OCI-LY1 (cell line): ENCODE measurements around the gene MAPKBP1.

Experiments
- H2AFZ ChIP-seq: fragments of 200-600 bp; sonication (generic), shearing (Covaris generic); 2 replicates; pipeline ENCODE4 v1.6.0; 2014; ENCODE audit warnings: antibody characterized with exemption, mild to moderate bottlenecking, low read length
- H3F3A ChIP-seq: fragments of 200-600 bp; sonication (generic), shearing (Covaris generic); 2 replicates; pipeline ENCODE4 v1.6.0; 2014; ENCODE audit warnings: mild to moderate bottlenecking, antibody characterized with exemption, low read length, moderate library complexity; ENCODE audit not compliant: insufficient read depth
- H3K27ac ChIP-seq: fragments of 200-600 bp; sonication (generic); 2 replicates; pipeline ENCODE4 v1.5.1; 2014; ENCODE audit warnings: low read length, mixed run types, mild to moderate bottlenecking, low read depth; ENCODE audit not compliant: poor library complexity, severe bottlenecking
- H3K27me3 ChIP-seq: fragments of 200-600 bp; sonication (generic); 2 replicates; pipeline ENCODE4 v1.6.0; 2014; ENCODE audit warnings: antibody characterized with exemption, mild to moderate bottlenecking, low read length, moderate library complexity; ENCODE audit not compliant: insufficient read depth
- H3K36me3 ChIP-seq: fragments of 200-600 bp; sonication (generic); 2 replicates; pipeline ENCODE4 v1.6.1; 2014; ENCODE audit warnings: mild to moderate bottlenecking, antibody characterized with exemption, low read length, moderate library complexity, mixed read lengths; ENCODE audit not compliant: insufficient read depth
- H3K4me1 ChIP-seq: fragments of 200-600 bp; sonication (generic); 2 replicates; pipeline ENCODE4 v1.5.1; 2014; ENCODE audit warnings: mild to moderate bottlenecking, low read length, moderate library complexity; ENCODE audit not compliant: insufficient read depth, severe bottlenecking
- H3K4me2 ChIP-seq: fragments of 200-600 bp; sonication (generic), shearing (Covaris generic); 2 replicates; pipeline ENCODE4 v1.6.1; 2014; ENCODE audit warnings: low read length
- H3K4me3 ChIP-seq: fragments of 200-600 bp; sonication (generic); 2 replicates; pipeline ENCODE4 v1.5.1; 2014; ENCODE audit warnings: low read length, low read depth, mild to moderate bottlenecking, mixed read lengths; ENCODE audit not compliant: poor library complexity, severe bottlenecking
- H3K79me2 ChIP-seq: fragments of 200-600 bp; shearing (Covaris generic); 2 replicates; pipeline ENCODE4 v1.6.1; 2016; ENCODE audit warnings: mixed run types, low read length, mixed read lengths; ENCODE audit not compliant: insufficient read depth
- H3K9ac ChIP-seq: fragments of 200-600 bp; sonication (generic), shearing (Covaris generic); 2 replicates; pipeline ENCODE4 v1.6.1; 2014; ENCODE audit warnings: mild to moderate bottlenecking, low read length, mixed read lengths
- H3K9me2 ChIP-seq: fragments of 200-600 bp; sonication (generic), shearing (Covaris generic); 2 replicates; pipeline ENCODE4 v1.6.1; 2014; ENCODE audit warnings: low read depth, mild to moderate bottlenecking, low read length, mixed read lengths
- H3K9me3 ChIP-seq: fragments of 200-600 bp; shearing (Covaris generic); 2 replicates; pipeline ENCODE4 v1.6.1; 2014; ENCODE audit warnings: low read length, mixed read lengths
- H4K20me1 ChIP-seq: fragments of 200-600 bp; sonication (generic), shearing (Covaris generic); 2 replicates; pipeline ENCODE4 v1.6.0; 2016; ENCODE audit warnings: mild to moderate bottlenecking, low read length; ENCODE audit not compliant: insufficient read depth
- EZH2 ChIP-seq: fragments of 200-600 bp; sonication (generic), shearing (Covaris generic); IDR thresholded peaks from 2 replicates; pipeline ENCODE4 v1.8.0; 2017; ENCODE audit warnings: borderline replicate concordance, mixed run types, mild to moderate bottlenecking, antibody characterized with exemption, low read length, moderate library complexity, mixed read lengths
- TF ChIP-seq, protein P1 (sequence below): fragments of 200-600 bp; sonication (generic), shearing (Covaris generic); IDR thresholded peaks from 2 replicates; pipeline ENCODE4 v1.5.1; 2017; ENCODE audit warnings: mild to moderate bottlenecking, antibody characterized with exemption, low read length, moderate library complexity, mixed read lengths

Gene MAPKBP1

DNA sequence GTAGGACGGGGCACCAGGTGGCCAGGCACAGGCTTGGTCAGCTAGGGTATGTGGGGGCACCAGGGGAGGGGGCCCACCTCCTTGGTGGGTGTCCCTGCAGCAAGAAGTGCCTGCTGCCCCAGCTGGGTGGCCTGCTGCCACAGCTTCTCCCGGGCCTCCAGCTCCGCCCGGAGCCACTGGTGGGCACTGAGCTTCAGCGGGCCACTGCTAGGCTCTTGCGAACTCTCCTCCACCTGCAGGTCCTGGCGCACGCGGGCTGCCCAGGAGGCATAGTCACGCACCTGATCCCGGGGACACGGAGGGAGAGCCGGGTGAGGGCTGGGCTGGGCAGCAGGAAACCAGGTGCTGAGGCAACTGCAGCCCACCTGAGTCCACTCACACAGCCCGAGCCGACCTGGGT is 94.0 kb downstream of the MAPKBP1 start:
- H3F3A ChIP-seq = no peaks in the 10 kb centered on the region
- H3K36me3 ChIP-seq = no peaks in the 10 kb centered on the region

DNA sequence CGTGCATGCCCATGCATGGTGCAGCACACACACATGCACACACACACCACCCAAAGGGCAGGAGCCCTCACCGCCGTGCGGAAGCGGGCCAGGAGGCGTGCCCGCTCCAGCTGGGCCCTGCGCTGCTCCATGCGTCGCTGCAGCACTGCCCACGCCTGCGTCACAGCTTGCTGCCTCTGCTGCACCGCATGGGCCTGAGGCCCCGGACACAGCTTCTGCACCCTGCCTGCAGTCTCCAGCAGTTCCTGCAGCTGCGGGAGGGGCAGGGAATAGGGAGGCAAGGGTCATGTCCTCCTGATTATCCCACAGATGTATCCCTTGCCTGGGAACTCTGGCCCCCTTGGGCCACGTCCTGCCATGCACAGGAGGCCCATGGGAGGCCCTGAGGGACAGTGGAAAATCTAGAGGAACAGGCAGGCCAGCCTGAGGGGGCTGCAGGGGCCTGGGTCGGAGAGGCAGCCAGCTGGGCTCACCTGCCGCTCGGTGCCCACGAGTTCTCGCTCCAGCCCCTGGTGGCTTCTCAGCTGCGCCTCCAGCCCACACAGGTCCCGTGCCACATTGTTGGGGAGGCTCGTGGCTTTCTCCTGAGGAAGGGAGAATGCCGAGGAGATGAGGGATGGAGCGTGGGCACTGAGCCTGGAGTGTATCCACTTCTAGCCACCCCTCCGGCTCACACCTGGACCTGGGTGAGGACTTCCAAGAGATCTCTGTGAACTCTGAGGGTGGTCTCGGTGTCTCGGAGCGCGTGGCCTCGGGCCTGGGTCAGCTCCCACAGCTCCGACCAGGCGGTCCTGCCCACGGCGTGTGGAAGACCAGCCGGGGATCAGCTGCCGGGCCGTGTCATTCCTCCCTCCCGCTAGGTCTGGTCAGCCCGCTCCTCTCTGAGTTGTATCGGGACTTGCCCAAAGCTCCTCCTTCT is 95.7 kb downstream of the MAPKBP1 start:
- no peaks in the 10 kb centered on the region for H3K36me3 ChIP-seq
- no peak overlapping the region for H2AFZ ChIP-seq
- H4K20me1 ChIP-seq = no peaks in the 10 kb centered on the region
- H3K4me2 ChIP-seq = no peak overlapping the region
- no peaks in the 10 kb centered on the region for H3K9me2 ChIP-seq
- no peak overlapping the region for H3K9ac ChIP-seq
- no peaks in the 10 kb centered on the region for H3K4me1 ChIP-seq
- no peak overlapping the region for H3K4me3 ChIP-seq
- H3K79me2 ChIP-seq = no peaks in the 10 kb centered on the region
- TF ChIP-seq, protein P1, sequence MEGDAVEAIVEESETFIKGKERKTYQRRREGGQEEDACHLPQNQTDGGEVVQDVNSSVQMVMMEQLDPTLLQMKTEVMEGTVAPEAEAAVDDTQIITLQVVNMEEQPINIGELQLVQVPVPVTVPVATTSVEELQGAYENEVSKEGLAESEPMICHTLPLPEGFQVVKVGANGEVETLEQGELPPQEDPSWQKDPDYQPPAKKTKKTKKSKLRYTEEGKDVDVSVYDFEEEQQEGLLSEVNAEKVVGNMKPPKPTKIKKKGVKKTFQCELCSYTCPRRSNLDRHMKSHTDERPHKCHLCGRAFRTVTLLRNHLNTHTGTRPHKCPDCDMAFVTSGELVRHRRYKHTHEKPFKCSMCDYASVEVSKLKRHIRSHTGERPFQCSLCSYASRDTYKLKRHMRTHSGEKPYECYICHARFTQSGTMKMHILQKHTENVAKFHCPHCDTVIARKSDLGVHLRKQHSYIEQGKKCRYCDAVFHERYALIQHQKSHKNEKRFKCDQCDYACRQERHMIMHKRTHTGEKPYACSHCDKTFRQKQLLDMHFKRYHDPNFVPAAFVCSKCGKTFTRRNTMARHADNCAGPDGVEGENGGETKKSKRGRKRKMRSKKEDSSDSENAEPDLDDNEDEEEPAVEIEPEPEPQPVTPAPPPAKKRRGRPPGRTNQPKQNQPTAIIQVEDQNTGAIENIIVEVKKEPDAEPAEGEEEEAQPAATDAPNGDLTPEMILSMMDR = no peak
- TF ChIP-seq EZH2 = no peak
- no peaks in the 10 kb centered on the region for H3K9me3 ChIP-seq
- no peaks in the 10 kb centered on the region for H3F3A ChIP-seq
- no peak overlapping the region for H3K27ac ChIP-seq
- peaks cover 3% of the 10 kb centered on the region; the same call in 1 of the 2 replicates for H3K27me3 ChIP-seq

More for the DNA sequence above, 94.0 kb downstream of the MAPKBP1 start:
- no peaks in the 10 kb centered on the region for H3K9me3 ChIP-seq
- H4K20me1 ChIP-seq = no peaks in the 10 kb centered on the region
- no peaks in the 10 kb centered on the region for H3K79me2 ChIP-seq
- TF ChIP-seq, protein P1 = no peak
- TF ChIP-seq EZH2 = no peak
- no peak overlapping the region for H3K4me2 ChIP-seq
- no peak overlapping the region for H2AFZ ChIP-seq
- no peaks in the 10 kb centered on the region for H3K9me2 ChIP-seq
- no peak overlapping the region for H3K27ac ChIP-seq
- H3K9ac ChIP-seq = no peak overlapping the region
- peaks cover 3% of the 10 kb centered on the region; the same call in 1 of the 2 replicates for H3K27me3 ChIP-seq
- no peaks in the 10 kb centered on the region for H3K4me1 ChIP-seq
- H3K4me3 ChIP-seq = no peak overlapping the region

DNA sequence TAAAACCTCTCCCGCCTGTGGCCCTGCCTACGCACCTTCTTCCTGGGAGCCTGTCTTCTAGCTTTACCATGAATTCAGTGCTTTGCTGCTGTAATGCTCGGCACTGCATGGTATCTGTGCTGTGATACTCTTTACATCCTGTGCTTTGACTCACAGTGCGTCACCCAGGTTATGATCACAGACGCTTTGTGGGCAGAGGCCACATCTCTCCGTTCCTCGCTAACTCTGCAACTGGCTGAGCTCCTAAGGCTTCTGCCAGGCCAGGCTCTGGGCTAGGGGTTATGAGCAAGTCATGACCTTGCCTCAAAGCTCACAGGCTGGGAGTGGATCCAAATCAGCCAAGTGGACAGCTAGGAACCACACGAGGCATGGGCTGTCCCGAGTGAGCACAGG is 96.4 kb downstream of the MAPKBP1 start:
- TF ChIP-seq, protein P1 = no peak
- TF ChIP-seq EZH2 = no peak
- no peaks in the 10 kb centered on the region for H3K36me3 ChIP-seq
- H3K79me2 ChIP-seq = no peaks in the 10 kb centered on the region
- H2AFZ ChIP-seq = no peak overlapping the region
- H3F3A ChIP-seq = no peaks in the 10 kb centered on the region
- no peak overlapping the region for H3K27ac ChIP-seq
- H3K9me2 ChIP-seq = no peaks in the 10 kb centered on the region
- H3K9ac ChIP-seq = no peak overlapping the region
- no peak overlapping the region for H3K4me3 ChIP-seq
- no peaks in the 10 kb centered on the region for H3K9me3 ChIP-seq
- no peaks in the 10 kb centered on the region for H4K20me1 ChIP-seq
- no peak overlapping the region for H3K4me2 ChIP-seq
- H3K27me3 ChIP-seq = peaks cover 3% of the 10 kb centered on the region; the same call in 1 of the 2 replicates
- no peaks in the 10 kb centered on the region for H3K4me1 ChIP-seq
